Pancreas (tissue), 10 donors: ENCODE results near the gene RAB37. TPM values are rescaled to one million over a fixed set of nuclear protein-coding genes. Genes with fewer than 3 reads are reported as not detected.

Experiments
- ATAC-seq, 4 donors: fragments of 200-7000 bp; cut with Tn5 transposase; one replicate each; pipeline versions ENCODE4 v1.8.0 to v1.9.1; 2020; ENCODE audit warnings: mild to moderate bottlenecking in 4 of 4, moderate library complexity in 4 of 4
- DNase-seq, 6 donors: peaks; one replicate each; pipeline ENCODE4 v3.0.0-alpha.2; 2020
- FAIRE-seq: peaks from 2 replicates; lab custom pipeline; 2012; peaks lifted over from hg19 to GRCh38; lab: Jason Lieb, UNC
- H3K27ac ChIP-seq, 4 donors: fragments of 200-600 bp; sonication (generic); 1 replicate in 3 of 4; 2 replicates in 1 of 4; pipeline versions ENCODE4 v1.5.0 to v1.8.0; 2020
- H3K27me3 ChIP-seq, 4 donors: fragments of 200-600 bp; one replicate each; pipeline ENCODE4 v1.8.0; 2021
- H3K36me3 ChIP-seq, 3 donors: fragments of 200-600 bp; sonication (generic) in 1 of 3; one replicate each; pipeline versions ENCODE4 v1.5.0 to v1.8.0; 2020 to 2021
- H3K4me1 ChIP-seq, 3 donors: fragments of 200-600 bp; one replicate each; pipeline ENCODE4 v1.8.0; 2021
- H3K4me3 ChIP-seq, 4 donors: fragments of 200-600 bp; sonication (generic) in 2 of 4; one replicate each; pipeline versions ENCODE4 v1.5.0 to v1.8.0; 2020 to 2021
- H3K9me3 ChIP-seq, 4 donors: fragments of 200-600 bp; one replicate each; pipeline ENCODE4 v1.8.0; 2021
- WGBS, 2 donors: extraction: QIAGEN DNeasy Blood & Tissue Kit; methylation state at CpG; one replicate each; pipeline ENCODE4 v1.1.7; 2013; 5-methylcytosine and 5-hydroxymethylcytosine counted together
- intact Hi-C, 3 donors: fragments of 100-400 bp; cut with DNase I; formaldehyde crosslinking; loops; one replicate each; pipeline versions ENCODE4 v1.11.1 to v1.14.2; 2022
- polyA plus RNA-seq, 2 donors: library from polyadenylated mRNA; stranded (reverse); fragments of 200-250 nt; gene quantifications; one replicate each; pipeline ENCODE4 v1.2.3, GENCODE V29; 2013
- total RNA-seq, 6 donors: library from RNA; stranded (reverse); fragmentation: NEBNext Ultra II Directional in 4 of 6; extraction: Animal tissue kit (Norgen Biotek cat#: 25700) in 4 of 6; gene quantifications; one replicate each; pipeline versions ENCODE4 v1.2.1 to v1.2.4, GENCODE V29; 2021 to 2023
- TF ChIP-seq, protein P1 (sequence below), 4 donors: fragments of 200-600 bp; sonication (generic) in 3 of 4; IDR thresholded peaks; one replicate each; pipeline versions ENCODE4 v1.5.0 to v1.8.0; 2021; ENCODE audit warnings: antibody characterized with exemption in 4 of 4
- donor health status: healthy with polysubstance abuse.
- donor health status: DM: no; HTN: no; CAD: no; lungs with moderate emphysema.
- donor health status: DM: no; HTN: no; CAD: no.
- donor health status: control.
- donor health status: control.
- donor health status: Bipolar disorder and iron deficiency.
- donor health status: DM: yes; HTN: yes; CAD: no.
- donor health status: DM: no; HTN: no; CAD: no.
- donor health status: DM: no; HTN: no; CAD: no.
- donor health status: DM: yes; HTN: yes; CAD: no.

The RAB37 gene
- total and polyA plus RNA-seq, 8 donors, result 0.79 to 3.1 (median 1.3) TPM

- no peak overlapping the region for H3K27ac ChIP-seq
- no peak for DNase-seq
- ATAC-seq, result no peak
- H3K9me3 ChIP-seq, result no peaks in the 10 kb centered on the region
- intact Hi-C loops, result no loop called here
- TF ChIP-seq, protein P1, sequence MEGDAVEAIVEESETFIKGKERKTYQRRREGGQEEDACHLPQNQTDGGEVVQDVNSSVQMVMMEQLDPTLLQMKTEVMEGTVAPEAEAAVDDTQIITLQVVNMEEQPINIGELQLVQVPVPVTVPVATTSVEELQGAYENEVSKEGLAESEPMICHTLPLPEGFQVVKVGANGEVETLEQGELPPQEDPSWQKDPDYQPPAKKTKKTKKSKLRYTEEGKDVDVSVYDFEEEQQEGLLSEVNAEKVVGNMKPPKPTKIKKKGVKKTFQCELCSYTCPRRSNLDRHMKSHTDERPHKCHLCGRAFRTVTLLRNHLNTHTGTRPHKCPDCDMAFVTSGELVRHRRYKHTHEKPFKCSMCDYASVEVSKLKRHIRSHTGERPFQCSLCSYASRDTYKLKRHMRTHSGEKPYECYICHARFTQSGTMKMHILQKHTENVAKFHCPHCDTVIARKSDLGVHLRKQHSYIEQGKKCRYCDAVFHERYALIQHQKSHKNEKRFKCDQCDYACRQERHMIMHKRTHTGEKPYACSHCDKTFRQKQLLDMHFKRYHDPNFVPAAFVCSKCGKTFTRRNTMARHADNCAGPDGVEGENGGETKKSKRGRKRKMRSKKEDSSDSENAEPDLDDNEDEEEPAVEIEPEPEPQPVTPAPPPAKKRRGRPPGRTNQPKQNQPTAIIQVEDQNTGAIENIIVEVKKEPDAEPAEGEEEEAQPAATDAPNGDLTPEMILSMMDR (IDR thresholded peaks at IDR 0.05), result no peak
- H3K27me3 ChIP-seq, result no peaks in the 10 kb centered on the region
- no peaks in the 10 kb centered on the region for H3K36me3 ChIP-seq
- no peaks in the 10 kb centered on the region for H3K4me1 ChIP-seq
- 77 to 78% methylated on average over 4 of the region's 4 CpGs for WGBS, 2 donors
- FAIRE-seq, result no peak
- H3K4me3 ChIP-seq, result no peak overlapping the region
These were observed 14.3 kb upstream of the RAB37 start for GRCh38 chr17:74722782-74723181.

- TF ChIP-seq, protein P1 (IDR thresholded peaks at IDR 0.05), result no peak
- H3K4me3 ChIP-seq, result no peak overlapping the region
- intact Hi-C loops, result no loop called here
- no peaks in the 10 kb centered on the region for H3K4me1 ChIP-seq
- DNase-seq (no peak), ATAC-seq (no peak), FAIRE-seq (no peak)
- H3K27me3 ChIP-seq, result no peaks in the 10 kb centered on the region
- 73 to 88% methylated on average over 5 of the region's 5 CpGs for WGBS, 2 donors
- no peak overlapping the region for H3K27ac ChIP-seq
- no peaks in the 10 kb centered on the region for H3K36me3 ChIP-seq
- H3K9me3 ChIP-seq, result no peaks in the 10 kb centered on the region
These were observed 13.2 kb upstream of the RAB37 start for GRCh38 chr17:74723891-74724290.

DNA sequence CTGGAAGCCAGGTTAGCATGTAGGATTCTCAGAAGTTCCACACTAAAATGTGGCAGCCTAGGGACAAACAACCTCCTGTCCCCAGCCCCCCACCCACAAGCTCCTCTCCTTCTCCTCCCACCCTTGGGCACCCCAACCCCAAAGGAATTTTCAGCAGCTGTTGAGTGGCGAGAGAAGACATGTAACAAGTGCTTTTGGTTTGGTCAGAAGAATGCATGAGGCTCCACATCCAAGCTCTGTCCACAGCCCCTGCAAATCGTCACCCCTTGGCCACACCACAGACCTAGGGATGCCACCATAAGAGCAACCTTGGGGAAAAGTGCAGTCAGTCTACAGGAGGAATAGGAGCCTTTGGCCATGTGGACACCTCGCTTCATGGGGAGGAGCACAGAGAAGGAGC lies 11.9 kb upstream of the RAB37 start:
- no peaks in the 10 kb centered on the region for H3K36me3 ChIP-seq
- no peak overlapping the region for H3K27ac ChIP-seq
- intact Hi-C loops, result no loop called here
- FAIRE-seq (no peak), DNase-seq (no peak), ATAC-seq (no peak)
- TF ChIP-seq, protein P1 (IDR thresholded peaks at IDR 0.05), result no peak
- no peaks in the 10 kb centered on the region for H3K9me3 ChIP-seq
- no peak overlapping the region for H3K4me3 ChIP-seq
- no peaks in the 10 kb centered on the region for H3K4me1 ChIP-seq
- no peaks in the 10 kb centered on the region for H3K27me3 ChIP-seq
- WGBS, 2 donors, result 91 to 92% methylated on average over 3 of the region's 3 CpGs

GRCh38 chr17:74728033-74728701 lies 8.9 kb upstream of the RAB37 start:
- ATAC-seq (no peak), DNase-seq (no peak), FAIRE-seq (no peak)
- Histone ChIP-seq H3K4me3 (no peak overlapping the region), H3K27me3 (no peaks in the 10 kb centered on the region), H3K27ac (no peak overlapping the region), H3K4me1 (no peaks in the 10 kb centered on the region), H3K9me3 (no peaks in the 10 kb centered on the region), H3K36me3 (no peaks in the 10 kb centered on the region)
- intact Hi-C loops, result no loop called here
- 72 to 77% methylated on average over 3 of the region's 3 CpGs for WGBS, 2 donors
- TF ChIP-seq, protein P1 (IDR thresholded peaks at IDR 0.05), result no peak

DNA sequence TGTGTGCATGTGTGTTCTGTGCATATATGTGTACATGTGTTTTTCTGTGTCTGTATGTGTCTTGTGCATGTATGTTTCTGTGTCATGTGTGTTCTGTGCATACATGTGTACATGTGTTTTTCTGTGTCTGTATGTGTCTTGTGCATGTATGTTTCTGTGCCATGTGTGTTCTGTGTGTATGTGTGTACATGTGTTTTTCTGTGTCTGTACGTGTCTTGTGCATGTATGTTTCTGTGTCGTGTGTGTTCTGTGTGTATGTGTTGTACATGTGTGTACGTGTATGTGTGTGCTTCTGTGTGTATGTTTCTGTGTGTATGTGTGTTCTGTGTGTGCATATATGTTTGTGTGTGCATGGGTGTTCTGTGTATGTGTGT lies 8.4 kb upstream of the RAB37 start:
- Histone ChIP-seq H3K27ac (no peak overlapping the region), H3K4me1 (no peaks in the 10 kb centered on the region), H3K4me3 (no peak overlapping the region), H3K27me3 (no peaks in the 10 kb centered on the region), H3K36me3 (no peaks in the 10 kb centered on the region), H3K9me3 (no peaks in the 10 kb centered on the region)
- TF ChIP-seq, protein P1 (IDR thresholded peaks at IDR 0.05), result no peak
- FAIRE-seq (no peak), DNase-seq (no peak), ATAC-seq (no peak)
- WGBS, 2 donors, result 68 to 73% methylated on average over 3 of the region's 3 CpGs
- intact Hi-C loops, result no loop called here
